HepG2 (cell line): ENCODE measurements around the gene NUBP1. TPM values are rescaled to one million over a fixed set of nuclear protein-coding genes. Genes with fewer than 3 reads are reported as not detected.

ENCODE experiments used
- ATAC-seq: fragments of 200-7000 bp; cut with Tn5 transposase; 3 replicates; pipeline ENCODE4 v1.9.1; 2020; ENCODE audit warnings: mild to moderate bottlenecking, moderate library complexity
- BruUV-seq: library from RNA; stranded (reverse); fragments of 400-500 nt; replicated peaks from 2 replicates; lab custom pipeline; 2021; lab: Mats Ljungman, UMichigan
- CTCF ChIA-PET: fragments of 300-600 bp; formaldehyde crosslinking; extraction: SDS; loops from one replicate; lab custom pipeline; 2021; ENCODE audit warnings: low total read pairs, inconsistent platforms, low intra/inter-chr PET ratio; lab: Yijun Ruan, JAX
- POLR2A ChIA-PET: fragments of 350-600 bp; sonication (Branson Sonifier 250); formaldehyde crosslinking; loops from one replicate; lab custom pipeline; 2020; ENCODE audit warnings: antibody characterized with exemption, inconsistent platforms; lab: Yijun Ruan, JAX
- DNase-seq: peaks from one replicate; pipeline ENCODE4 v3.0.0-alpha.2; 2015; ENCODE audit warnings: low spot score
- FAIRE-seq: peaks from 3 replicates; lab custom pipeline; 2011; peaks lifted over from hg19 to GRCh38; lab: Jason Lieb, UNC
- H2AFZ ChIP-seq: one replicate; pipeline ENCODE4 v1.6.1; 2011; ENCODE audit warnings: low read length, inconsistent platforms
- H3K27ac ChIP-seq: fragments of 300-600 bp; 3 replicates; pipeline ENCODE4 v1.8.0; 2011; ENCODE audit warnings: mixed run types, mild to moderate bottlenecking, mixed read lengths, low read length, inconsistent platforms; ENCODE audit not compliant: insufficient read depth; ENCODE audit errors: extremely low read length
- H3K27me3 ChIP-seq, 2 experiments: fragments of 200-600 bp in 1 of 2; 2 replicates in 1 of 2; 3 replicates in 1 of 2; pipeline versions ENCODE4 v1.6.0 to v1.8.0; 2011; ENCODE audit warnings: low read length in 2 of 2, mild to moderate bottlenecking in 2 of 2, moderate library complexity in 2 of 2, inconsistent platforms in 1 of 2; ENCODE audit not compliant: insufficient read depth in 2 of 2, control insufficient read depth in 1 of 2
- H3K36me3 ChIP-seq, 2 experiments: fragments of 200-600 bp in 1 of 2; replicated peaks in 1 of 2; 2 replicates in 1 of 2; 3 replicates in 1 of 2; pipeline versions ENCODE4 v1.5.1 to v1.8.0; 2011; ENCODE audit warnings: low read length in 2 of 2, inconsistent platforms in 1 of 2; ENCODE audit not compliant: insufficient read depth in 2 of 2, control insufficient read depth in 1 of 2
- H3K4me1 ChIP-seq: 2 replicates; pipeline ENCODE4 v1.5.1; 2012; ENCODE audit warnings: low read length, inconsistent platforms; ENCODE audit not compliant: insufficient read depth
- H3K4me2 ChIP-seq: 2 replicates; pipeline ENCODE4 v1.6.0; 2011; ENCODE audit warnings: low read depth, low read length, inconsistent platforms
- H3K4me3 ChIP-seq, 3 experiments: fragments of 200-600 bp in 1 of 3; sonication (generic), shearing (Covaris generic) in 1 of 3; replicated peaks in 1 of 3; 2 replicates each; pipeline ENCODE4 v1.5.1; 2011 to 2016; ENCODE audit warnings: low read length in 3 of 3, inconsistent platforms in 2 of 3, low read depth in 2 of 3, mild to moderate bottlenecking in 2 of 3, control low read depth in 1 of 3, mixed read lengths in 1 of 3; ENCODE audit not compliant: insufficient read depth in 1 of 3
- H3K79me2 ChIP-seq: one replicate; pipeline ENCODE4 v1.6.1; 2011; ENCODE audit warnings: low read length, inconsistent platforms; ENCODE audit not compliant: insufficient read depth
- H3K9ac ChIP-seq: 2 replicates; pipeline ENCODE4 v1.6.0; 2011; ENCODE audit warnings: mild to moderate bottlenecking, low read depth, low read length, inconsistent platforms; ENCODE audit not compliant: insufficient read depth
- H3K9me3 ChIP-seq: 2 replicates; pipeline ENCODE4 v1.5.1; 2012; ENCODE audit warnings: mild to moderate bottlenecking, low read length
- H4K20me1 ChIP-seq: 2 replicates; pipeline ENCODE4 v1.6.0; 2011; ENCODE audit warnings: inconsistent platforms, mild to moderate bottlenecking, low read length, moderate library complexity; ENCODE audit not compliant: insufficient read depth
- KDM5B ChIP-seq: sonication (generic); formaldehyde crosslinking; IDR thresholded peaks from 2 replicates; pipeline ENCODE4 v1.4.0; 2020; ENCODE audit warnings: missing genetic modification reagents, mild to moderate bottlenecking, borderline replicate concordance
- MXI1 ChIP-seq: IDR thresholded peaks from 3 replicates; pipeline ENCODE4 v1.6.1; 2012; ENCODE audit warnings: low read depth, low read length, inconsistent platforms, borderline replicate concordance
- RAD51 ChIP-seq: fragments of 450-650 bp; IDR thresholded peaks from 2 replicates; pipeline ENCODE4 v1.6.1; 2016; ENCODE audit warnings: borderline replicate concordance
- ZNF558 ChIP-seq: sonication (generic); formaldehyde crosslinking; IDR thresholded peaks from 2 replicates; pipeline ENCODE4 v1.9.0; 2022; ENCODE audit warnings: mild to moderate bottlenecking, missing genetic modification reagents, borderline replicate concordance
- WGBS: methylation state at CpG from one replicate; pipeline ENCODE4 v1.1.6; 2017; ENCODE audit warnings: low lambda C conversion rate; 5-methylcytosine and 5-hydroxymethylcytosine counted together
- in situ Hi-C: cut with HindIII; loops from 2 replicates; pipeline ENCODE4 v1.10.0; 2017; ENCODE audit warnings: low pct_unique_long_range_greater_than_20kb; ENCODE audit not compliant: extremely low pct_ligation_motif_present
- intact Hi-C: fragments of 100-400 bp; cut with micrococcal nuclease; formaldehyde crosslinking; loops from one replicate; pipeline ENCODE4 v1.10.0; 2022; ENCODE audit not compliant: unreplicated experiment
- polyA plus RNA-seq, 8 experiments: library from polyadenylated mRNA; depleted of rRNA in 3 of 8; stranded (reverse) in 7 of 8; unstranded in 1 of 8; fragments of >200 nt; fragmentation: Illumina TruSeq in 4 of 8; extraction: Trizol in 4 of 8; gene quantifications; 2 replicates each; pipeline versions ENCODE4 v1.2.1 to v1.2.3, GENCODE V29; 2011 to 2016; ENCODE audit warnings: low read depth in 4 of 8, missing spikeins in 1 of 8, mixed read lengths in 1 of 8; ENCODE audit not compliant: insufficient read depth in 1 of 8
- total RNA-seq, 5 experiments: library from RNA; depleted of rRNA; stranded (reverse); fragments of >200 nt; fragmentation: Illumina TruSeq; extraction: Trizol; gene quantifications; 2 replicates each; pipeline ENCODE4 v1.2.3, GENCODE V29; 2016; ENCODE audit warnings: low read depth in 1 of 5
- TF ChIP-seq, protein P1 (sequence below): sonication (generic); formaldehyde crosslinking; IDR thresholded peaks from 2 replicates; pipeline ENCODE4 v1.5.0; 2020; ENCODE audit warnings: mild to moderate bottlenecking, missing genetic modification reagents

NUBP1 gene
- total and polyA plus RNA-seq, 2 of the 13 experiments (the other 11 are each of a cell fraction or from before 2014, with no cell fraction given), result 53.5 to 70.4 TPM

DNA sequence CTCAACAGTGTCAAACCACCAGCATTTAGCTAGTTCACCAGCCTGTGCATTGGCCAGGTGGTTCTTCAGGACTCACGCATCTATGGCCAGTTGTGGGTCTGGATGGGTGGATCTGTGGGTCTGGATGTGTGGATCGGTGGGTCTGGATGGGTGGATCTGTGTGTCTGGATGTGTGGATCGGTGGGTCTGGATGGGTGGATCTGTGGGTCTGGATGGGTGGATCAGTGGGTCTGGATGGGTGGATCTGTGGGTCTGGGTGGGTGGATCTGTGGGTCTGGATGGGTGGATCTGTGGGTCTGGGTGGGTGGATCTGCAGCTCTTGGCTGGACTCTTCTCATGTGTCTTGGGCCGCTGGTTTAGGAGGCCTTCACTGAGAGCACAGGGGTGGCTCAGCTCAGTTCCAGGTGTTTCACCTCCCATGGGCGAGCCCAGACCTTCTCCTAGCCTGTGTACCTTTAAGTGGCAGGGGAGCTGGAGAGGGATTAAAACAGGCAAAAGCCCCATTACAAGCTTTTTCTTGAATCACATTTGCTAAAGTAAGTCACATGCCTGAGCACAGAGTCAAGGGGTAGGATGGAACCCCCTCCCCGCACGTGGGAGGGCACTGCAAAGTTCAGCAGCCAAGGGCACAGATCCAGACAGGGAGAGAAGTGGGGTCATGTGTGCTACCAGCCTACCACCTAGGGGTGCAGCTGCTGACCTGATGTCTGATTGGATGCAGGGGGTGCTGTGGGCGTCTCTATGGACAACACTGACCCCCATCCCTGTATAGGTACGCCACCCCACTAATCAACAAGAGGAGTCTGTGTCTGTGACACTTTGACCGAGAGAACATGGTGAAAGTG lies 3.4 kb upstream of the NUBP1 start:
- in situ Hi-C loops (loop anchor here (5.0 kb wide), 4 partner anchors 182 to 483 kb away; no protein-coding TSS in a partner anchor), intact Hi-C loops (loop anchor here (5.0 to 10.0 kb wide), 2 partner anchors 93 to 355 kb away; partner anchors contain the start of gene ATF7IP2)
- Histone ChIP-seq H3K27me3 (no peaks in the 10 kb centered on the region; a peak in 1 of 5 replicates), H4K20me1 (no peaks in the 10 kb centered on the region), H3K79me2 (no peaks in the 10 kb centered on the region), H3K9ac (no peak overlapping the region), H2AFZ (no peak overlapping the region), H3K36me3 (no peaks in the 10 kb centered on the region), H3K27ac (no peak overlapping the region)
- ATAC-seq, result no peak
- no TSS peak for BruUV-seq
- POLR2A ChIA-PET, result interaction anchor here (0.6 to 1.7 kb wide), 3 partner anchors 220 to 378 kb away, joined by 3 to 5 read pairs (median 5); partner anchors contain the start of gene ATF7IP2
- FAIRE-seq, result no peak
- TF ChIP-seq, protein P1, sequence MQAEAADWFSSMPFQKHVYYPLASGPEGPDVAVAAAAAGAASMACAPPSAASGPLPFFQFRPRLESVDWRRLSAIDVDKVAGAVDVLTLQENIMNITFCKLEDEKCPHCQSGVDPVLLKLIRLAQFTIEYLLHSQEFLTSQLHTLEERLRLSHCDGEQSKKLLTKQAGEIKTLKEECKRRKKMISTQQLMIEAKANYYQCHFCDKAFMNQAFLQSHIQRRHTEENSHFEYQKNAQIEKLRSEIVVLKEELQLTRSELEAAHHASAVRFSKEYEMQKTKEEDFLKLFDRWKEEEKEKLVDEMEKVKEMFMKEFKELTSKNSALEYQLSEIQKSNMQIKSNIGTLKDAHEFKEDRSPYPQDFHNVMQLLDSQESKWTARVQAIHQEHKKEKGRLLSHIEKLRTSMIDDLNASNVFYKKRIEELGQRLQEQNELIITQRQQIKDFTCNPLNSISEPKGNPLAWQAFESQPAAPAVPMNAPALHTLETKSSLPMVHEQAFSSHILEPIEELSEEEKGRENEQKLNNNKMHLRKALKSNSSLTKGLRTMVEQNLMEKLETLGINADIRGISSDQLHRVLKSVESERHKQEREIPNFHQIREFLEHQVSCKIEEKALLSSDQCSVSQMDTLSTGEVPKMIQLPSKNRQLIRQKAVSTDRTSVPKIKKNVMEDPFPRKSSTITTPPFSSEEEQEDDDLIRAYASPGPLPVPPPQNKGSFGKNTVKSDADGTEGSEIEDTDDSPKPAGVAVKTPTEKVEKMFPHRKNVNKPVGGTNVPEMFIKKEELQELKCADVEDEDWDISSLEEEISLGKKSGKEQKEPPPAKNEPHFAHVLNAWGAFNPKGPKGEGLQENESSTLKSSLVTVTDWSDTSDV (CRISPR knock-in tag), result no peak
- no peak for TF ChIP-seq RAD51
- no peak for TF ChIP-seq ZNF558 (CRISPR knock-in tag)
- TF ChIP-seq KDM5B (CRISPR knock-in tag), result no peak
- 0 out of 3 replicates have a peak, but pooled peaks have one; percentile 16 for TF ChIP-seq MXI1
- TF ChIP-seq, all 625 proteins: peak for 1
- Histone ChIP-seq H3K4me2 (no peak overlapping the region), H3K9me3 (no peaks in the 10 kb centered on the region), H3K4me3 (no peak overlapping the region), H3K4me1 (peaks cover 45% of the 10 kb centered on the region)
- CTCF ChIA-PET, result interaction anchor here (7.5 kb wide), 1 partner anchor 226 kb away, joined by 136 read pairs; no protein-coding TSS in a partner anchor
- no peak for DNase-seq
- 79% methylated on average over 9 of the region's 10 CpGs for WGBS
